OCI-LY7 (cell line): ENCODE measurements around the gene SDHC. TPM values are rescaled to one million over a fixed set of nuclear protein-coding genes. Genes with fewer than 3 reads are reported as not detected.
A peak's percentile ranks its signal among the peaks of the same experiment; 100 is the strongest.

Experiments used
- BruUV-seq: library from RNA; stranded (reverse); fragments of 400-500 nt; replicated peaks from 2 replicates; lab custom pipeline; 2021; lab: Mats Ljungman, UMichigan
- CTCF ChIA-PET: fragments of 300-600 bp; sonication (Branson Sonifier 250); formaldehyde crosslinking; loops from one replicate; lab custom pipeline; 2022; ENCODE audit warnings: antibody characterized with exemption; ENCODE audit not compliant: unreplicated experiment; lab: Charles Lee
- POLR2A ChIA-PET: fragments of 300-600 bp; sonication (Branson Sonifier 250); formaldehyde crosslinking; loops from one replicate; lab custom pipeline; 2022; ENCODE audit warnings: antibody characterized with exemption; lab: Charles Lee
- DNase-seq: peaks from one replicate; pipeline ENCODE4 v3.0.0-alpha.2; 2015; ENCODE audit warnings: low spot score
- H2AFZ ChIP-seq: fragments of 200-600 bp; sonication (generic), shearing (Covaris generic); 2 replicates; pipeline ENCODE4 v1.6.1; 2014; ENCODE audit warnings: mild to moderate bottlenecking, antibody characterized with exemption, low read length, moderate library complexity
- H3K27ac ChIP-seq: fragments of 200-600 bp; sonication (generic); 2 replicates; pipeline ENCODE4 v1.5.1; 2014; ENCODE audit warnings: mixed run types, low read depth, mild to moderate bottlenecking, moderate library complexity, low read length, inconsistent platforms; ENCODE audit not compliant: poor library complexity, severe bottlenecking
- H3K36me3 ChIP-seq: fragments of 200-600 bp; sonication (generic); 2 replicates; pipeline ENCODE4 v1.6.1; 2014; ENCODE audit warnings: mild to moderate bottlenecking, antibody characterized with exemption, low read length, moderate library complexity, mixed read lengths; ENCODE audit not compliant: insufficient read depth
- H3K4me1 ChIP-seq: fragments of 200-600 bp; sonication (generic); 2 replicates; pipeline ENCODE4 v1.5.1; 2014; ENCODE audit warnings: mild to moderate bottlenecking, low read length; ENCODE audit not compliant: insufficient read depth, poor library complexity, severe bottlenecking
- H3K4me2 ChIP-seq: fragments of 200-600 bp; sonication (generic); 2 replicates; pipeline ENCODE4 v1.6.1; 2014; ENCODE audit warnings: mild to moderate bottlenecking, low read length
- H3K4me3 ChIP-seq: fragments of 200-600 bp; sonication (generic); 2 replicates; pipeline ENCODE4 v1.5.1; 2014; ENCODE audit warnings: mild to moderate bottlenecking, low read depth, low read length; ENCODE audit not compliant: poor library complexity, severe bottlenecking
- H3K79me2 ChIP-seq: fragments of 200-600 bp; sonication (generic); 2 replicates; pipeline ENCODE4 v1.6.1; 2016; ENCODE audit warnings: low read depth, mild to moderate bottlenecking, low read length, moderate library complexity, mixed read lengths; ENCODE audit not compliant: insufficient read depth
- H3K9me2 ChIP-seq: fragments of 200-600 bp; sonication (generic); 2 replicates; pipeline ENCODE4 v1.6.1; 2016; ENCODE audit warnings: mild to moderate bottlenecking, low read length, mixed read lengths; ENCODE audit not compliant: insufficient read depth
- H3K9me3 ChIP-seq: fragments of 200-600 bp; sonication (generic); 2 replicates; pipeline ENCODE4 v1.6.1; 2014; ENCODE audit warnings: mild to moderate bottlenecking, mixed run types, low read length, mixed read lengths
- H4K20me1 ChIP-seq: fragments of 200-600 bp; sonication (generic); 2 replicates; pipeline ENCODE4 v1.6.1; 2014; ENCODE audit warnings: mild to moderate bottlenecking, antibody characterized with exemption, low read length, moderate library complexity, mixed read lengths; ENCODE audit not compliant: insufficient read depth
- CTCF ChIP-seq: fragments of 200-600 bp; sonication (generic); conservative IDR thresholded peaks from 2 replicates; pipeline ENCODE4 v1.5.1; 2014; ENCODE audit warnings: mild to moderate bottlenecking, antibody characterized with exemption, low read length, moderate library complexity, mixed read lengths
- EZH2phosphoT487 ChIP-seq: fragments of 200-600 bp; sonication (generic); IDR thresholded peaks from 2 replicates; pipeline ENCODE4 v1.6.1; 2018; ENCODE audit warnings: low read depth, borderline replicate concordance, mild to moderate bottlenecking, mixed run types, antibody characterized with exemption, low read length, moderate library complexity, mixed read lengths
- intact Hi-C: fragments of 100-400 bp; cut with micrococcal nuclease; formaldehyde crosslinking; loops from one replicate; pipeline ENCODE4 v1.10.0; 2022; ENCODE audit not compliant: unreplicated experiment
- total RNA-seq, 2 experiments: library from RNA; depleted of rRNA in 1 of 2; stranded (reverse); fragments of >200 nt in 1 of 2; shearing (Covaris generic) in 1 of 2; gene quantifications; 2 replicates each; pipeline ENCODE4 v1.2.3, GENCODE V29; 2014 to 2022

Gene SDHC
- total RNA-seq, 2 experiments from 2014 or later: 20.6 to 175 TPM

DNA sequence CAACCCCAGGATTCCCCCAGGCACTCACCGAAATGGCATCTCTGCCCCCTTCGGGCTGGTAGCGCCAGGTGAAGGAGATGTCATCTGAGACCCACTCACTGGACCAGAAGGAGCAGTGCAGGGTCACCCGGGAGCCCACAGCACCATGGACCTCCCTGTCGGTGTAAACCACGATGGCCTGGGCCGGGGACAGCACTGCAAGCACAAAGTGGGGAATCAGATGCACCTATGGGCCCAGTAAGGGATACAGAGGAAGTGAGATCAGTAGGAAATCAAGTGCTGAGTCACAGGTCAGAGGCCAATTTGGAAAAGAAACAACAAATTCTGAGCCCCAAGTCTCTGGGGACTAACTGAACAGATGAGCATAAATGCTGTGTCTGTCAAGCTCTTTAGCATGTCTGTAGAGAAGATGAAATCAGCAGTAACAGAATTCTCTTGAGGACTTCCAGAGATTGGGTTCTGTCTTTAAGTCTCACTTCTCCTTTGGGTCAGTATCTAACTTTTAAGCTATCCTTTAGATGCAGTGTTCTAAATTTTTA lies 6.9 kb upstream of the SDHC start:
- Histone ChIP-seq H3K4me2 (peak overlapping the region; percentile 89), H3K36me3 (no peaks in the 10 kb centered on the region), H2AFZ (peak overlapping the region; percentile 74), H3K4me3 (no peak overlapping the region), H3K79me2 (peaks cover 18% of the 10 kb centered on the region; the same call in 1 of the 2 replicates), H4K20me1 (no peaks in the 10 kb centered on the region), H3K27ac (peak overlapping the region; percentile 5), H3K9me3 (no peaks in the 10 kb centered on the region), H3K4me1 (peaks cover 28% of the 10 kb centered on the region), H3K9me2 (no peaks in the 10 kb centered on the region)
- CTCF ChIA-PET: no interaction called here
- no TSS peak for BruUV-seq
- POLR2A ChIA-PET: interaction anchor here (0.6 to 3.3 kb wide), 4 partner anchors 7 to 926 kb away, joined by 3 to 15 read pairs (median 8); partner anchors contain the start of genes SDHC and TOMM40L
- TF ChIP-seq CTCF (no peak), EZH2phosphoT487 (no peak)
- peak; percentile 58 for DNase-seq
- intact Hi-C loops: loop anchor here (2.0 to 5.0 kb wide), 2 partner anchors 75 to 80 kb away; partner anchors contain the start of gene TOMM40L

DNA sequence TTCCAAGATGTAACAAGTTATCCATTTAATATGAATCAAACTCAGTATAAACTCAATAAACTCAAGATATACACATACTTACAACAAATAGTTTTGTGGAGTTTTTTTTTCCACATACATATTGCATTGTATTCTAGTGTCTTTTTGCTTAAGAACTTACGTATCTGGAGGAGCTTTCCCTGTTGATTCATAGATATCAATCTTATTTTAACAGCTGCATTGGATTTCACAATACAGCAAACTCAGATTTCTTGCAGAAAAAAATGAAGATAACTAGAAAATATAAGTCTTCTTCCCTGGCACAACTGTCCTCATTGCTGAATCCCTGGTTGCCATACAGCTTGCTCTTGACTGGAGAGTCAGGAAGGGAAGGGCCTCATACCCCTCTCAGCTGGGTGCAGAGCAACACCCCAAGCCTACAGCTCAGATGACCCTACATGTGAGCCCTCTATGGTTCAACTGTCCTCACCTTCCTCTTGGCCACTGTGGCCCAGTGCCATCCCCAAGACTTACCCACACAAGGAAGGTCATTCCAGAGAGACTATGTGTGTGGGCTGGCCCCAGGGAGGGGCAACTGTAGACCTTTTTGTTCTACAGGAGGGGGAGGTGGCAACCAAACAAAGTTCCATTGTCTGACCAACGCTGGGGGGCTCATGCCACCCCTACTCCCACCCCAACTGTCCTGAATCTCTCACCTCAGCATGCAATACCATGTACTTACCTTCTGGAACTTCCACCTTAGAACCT lies 6.1 kb upstream of the SDHC start:
- Histone ChIP-seq H3K9me3 (no peaks in the 10 kb centered on the region), H3K4me3 (no peak overlapping the region), H3K27ac (no peak overlapping the region), H4K20me1 (no peaks in the 10 kb centered on the region), H3K4me1 (peaks cover 28% of the 10 kb centered on the region), H3K79me2 (peaks cover 18% of the 10 kb centered on the region; the same call in 1 of the 2 replicates), H3K36me3 (no peaks in the 10 kb centered on the region), H2AFZ (peak overlapping the region; percentile 15; the same call in 1 of the 2 replicates), H3K9me2 (no peaks in the 10 kb centered on the region), H3K4me2 (no peak overlapping the region)
- ChIA-PET CTCF (interaction anchor here (0.5 kb wide), 1 partner anchor 131 kb away, joined by 15 read pairs; no protein-coding TSS in a partner anchor), POLR2A (interaction anchor here (0.6 to 2.0 kb wide), 4 partner anchors 15 to 927 kb away, joined by 3 to 12 read pairs (median 4); partner anchors contain the start of gene TOMM40L)
- DNase-seq: no peak
- intact Hi-C loops: loop anchor here (2.0 to 5.0 kb wide), 2 partner anchors 74 to 81 kb away; partner anchors contain the start of gene TOMM40L
- no TSS peak for BruUV-seq
- TF ChIP-seq CTCF: no peak
- TF ChIP-seq EZH2phosphoT487: no peak
